HepG2 (cell line): ENCODE results near the gene ZNF285. TPM values are rescaled to one million over a fixed set of nuclear protein-coding genes. Genes with fewer than 3 reads are reported as not detected.

Experiments used
- BRD4 ChIP-seq: sonication (generic); formaldehyde crosslinking; IDR thresholded peaks from 2 replicates; pipeline ENCODE4 v1.4.0; 2020; ENCODE audit warnings: missing genetic modification reagents
- GFI1 ChIP-seq: sonication (generic); formaldehyde crosslinking; IDR thresholded peaks from 2 replicates; pipeline ENCODE4 v1.5.0; 2020; ENCODE audit warnings: missing genetic modification reagents, mild to moderate bottlenecking, borderline replicate concordance
- HIVEP1 ChIP-seq: sonication (generic); formaldehyde crosslinking; IDR thresholded peaks from 2 replicates; pipeline ENCODE4 v1.4.0; 2020; ENCODE audit warnings: mild to moderate bottlenecking, missing genetic modification reagents
- IKZF1 ChIP-seq: fragments of 450-650 bp; IDR thresholded peaks from 2 replicates; pipeline ENCODE4 v1.7.1; 2016
- ISL2 ChIP-seq: sonication (generic); formaldehyde crosslinking; IDR thresholded peaks from 2 replicates; pipeline ENCODE4 v1.5.0; 2020; ENCODE audit warnings: missing genetic modification reagents
- KDM5B ChIP-seq: sonication (generic); formaldehyde crosslinking; IDR thresholded peaks from 2 replicates; pipeline ENCODE4 v1.4.0; 2020; ENCODE audit warnings: missing genetic modification reagents, mild to moderate bottlenecking, borderline replicate concordance
- KMT2B ChIP-seq: IDR thresholded peaks from 2 replicates; pipeline ENCODE4 v1.6.1; 2016; ENCODE audit warnings: missing genetic modification reagents, missing compliant biosample characterization
- MIER2 ChIP-seq: IDR thresholded peaks from 2 replicates; pipeline ENCODE4 v1.6.1; 2016; ENCODE audit warnings: missing biosample characterization, missing genetic modification reagents
- NR2F2 ChIP-seq: IDR thresholded peaks from 2 replicates; pipeline ENCODE4 v1.6.1; 2012; ENCODE audit warnings: low read depth, inconsistent platforms, borderline replicate concordance
- SALL1 ChIP-seq: sonication (generic); formaldehyde crosslinking; IDR thresholded peaks from 2 replicates; pipeline ENCODE4 v1.8.0; 2022; ENCODE audit warnings: mild to moderate bottlenecking, missing genetic modification reagents
- SYNCRIP ChIP-seq: fragments of 200-400 bp; formaldehyde crosslinking; IDR thresholded peaks from 2 replicates; pipeline ENCODE4 v1.6.1; 2018; ENCODE audit warnings: mild to moderate bottlenecking, low read depth, low read length; ENCODE audit not compliant: insufficient read depth
- THAP11 ChIP-seq: IDR thresholded peaks from 2 replicates; pipeline ENCODE4 v1.6.1; 2016; ENCODE audit warnings: missing biosample characterization, missing genetic modification reagents
- ZBTB38 ChIP-seq: sonication (generic); formaldehyde crosslinking; IDR thresholded peaks from 2 replicates; pipeline ENCODE4 v1.5.1; 2020; ENCODE audit warnings: mild to moderate bottlenecking, missing genetic modification reagents
- ZBTB7B ChIP-seq: sonication (generic); formaldehyde crosslinking; IDR thresholded peaks from 2 replicates; pipeline ENCODE4 v1.4.0; 2020; ENCODE audit warnings: missing genetic modification reagents
- ZFY ChIP-seq: sonication (generic); formaldehyde crosslinking; IDR thresholded peaks from 2 replicates; pipeline ENCODE4 v1.4.0; 2020; ENCODE audit warnings: missing genetic modification reagents
- ZNF205 ChIP-seq: IDR thresholded peaks from 2 replicates; pipeline ENCODE4 v1.6.1; 2018; ENCODE audit warnings: missing biosample characterization, missing genetic modification reagents
- ZNF460 ChIP-seq: sonication (generic); formaldehyde crosslinking; IDR thresholded peaks from 2 replicates; pipeline ENCODE4 v1.5.1; 2020; ENCODE audit warnings: missing genetic modification reagents, mild to moderate bottlenecking, borderline replicate concordance
- ZNF501 ChIP-seq: sonication (generic); formaldehyde crosslinking; IDR thresholded peaks from 2 replicates; pipeline ENCODE4 v1.5.1; 2020; ENCODE audit warnings: mild to moderate bottlenecking, moderate library complexity, missing genetic modification reagents
- ZNF674 ChIP-seq: sonication (generic); formaldehyde crosslinking; IDR thresholded peaks from 2 replicates; pipeline ENCODE4 v1.5.0; 2020; ENCODE audit warnings: low read depth, mild to moderate bottlenecking, missing genetic modification reagents
- ZNF83 ChIP-seq: sonication (generic); formaldehyde crosslinking; IDR thresholded peaks from 2 replicates; pipeline ENCODE4 v1.4.0; 2020; ENCODE audit warnings: missing genetic modification reagents, mild to moderate bottlenecking, borderline replicate concordance
- polyA plus RNA-seq, 8 experiments: library from polyadenylated mRNA; depleted of rRNA in 3 of 8; stranded (reverse) in 7 of 8; unstranded in 1 of 8; fragments of >200 nt; fragmentation: Illumina TruSeq in 4 of 8; extraction: Trizol in 4 of 8; gene quantifications; 2 replicates each; pipeline versions ENCODE4 v1.2.1 to v1.2.3, GENCODE V29; 2011 to 2016; ENCODE audit warnings: low read depth in 4 of 8, missing spikeins in 1 of 8, mixed read lengths in 1 of 8; ENCODE audit not compliant: insufficient read depth in 1 of 8
- total RNA-seq, 5 experiments: library from RNA; depleted of rRNA; stranded (reverse); fragments of >200 nt; fragmentation: Illumina TruSeq; extraction: Trizol; gene quantifications; 2 replicates each; pipeline ENCODE4 v1.2.3, GENCODE V29; 2016; ENCODE audit warnings: low read depth in 1 of 5
- TF ChIP-seq, protein P1 (sequence below): sonication (generic); formaldehyde crosslinking; IDR thresholded peaks from 2 replicates; pipeline ENCODE4 v1.5.0; 2020; ENCODE audit warnings: missing genetic modification reagents, mild to moderate bottlenecking, borderline replicate concordance
- TF ChIP-seq, protein P2 (sequence below): sonication (generic); formaldehyde crosslinking; IDR thresholded peaks from 2 replicates; pipeline ENCODE4 v1.9.0; 2021; ENCODE audit warnings: mild to moderate bottlenecking, missing genetic modification reagents
- TF ChIP-seq, protein P3 (sequence below): sonication (generic); formaldehyde crosslinking; IDR thresholded peaks from 2 replicates; pipeline ENCODE4 v1.4.0; 2020; ENCODE audit warnings: missing genetic modification reagents

Gene ZNF285
- total and polyA plus RNA-seq, 2 of the 13 experiments (the other 11 are each of a cell fraction or from before 2014, with no cell fraction given), result 0.82 to 1.7 TPM

DNA sequence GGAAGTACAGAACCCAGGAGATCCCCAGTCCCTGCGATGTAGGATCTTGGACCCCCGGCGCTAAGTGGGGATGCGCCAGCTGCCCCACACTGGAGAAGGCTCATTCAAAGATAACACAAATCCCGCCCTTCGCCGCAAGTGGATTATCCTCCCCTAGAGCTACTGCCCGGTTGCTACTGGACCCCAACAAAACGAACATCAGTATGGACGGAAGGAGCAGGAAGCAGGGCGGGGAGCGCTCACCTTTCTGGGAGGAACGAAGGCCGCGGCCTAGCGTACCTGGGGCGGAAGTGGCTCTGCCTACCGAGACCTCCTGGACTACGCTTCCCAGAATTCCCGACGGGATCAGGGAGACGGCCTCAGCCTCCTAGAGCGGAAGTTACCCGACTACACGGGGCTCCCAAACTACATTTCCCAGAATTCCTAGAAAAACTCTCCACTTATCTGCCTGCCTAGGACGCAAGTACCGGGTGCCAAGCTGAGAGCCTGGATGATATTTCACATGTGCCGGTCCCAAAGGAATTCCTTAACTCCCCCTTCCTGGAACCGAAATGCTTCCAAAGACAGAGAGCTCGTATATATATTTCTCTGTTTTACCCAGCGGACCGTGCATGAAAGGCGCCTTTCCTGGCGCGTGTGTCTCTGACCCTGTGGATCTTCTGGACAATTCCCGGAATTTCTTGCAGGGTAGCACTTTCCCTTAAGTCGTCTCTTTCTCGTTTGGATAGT is 44.9 kb downstream of the ZNF285 start, which contains the start of gene ZNF112 (continued):
- TF ChIP-seq ZNF205, result peak; percentile 72; the same call in 1 of the 2 replicates
- TF ChIP-seq SYNCRIP, result no peak
- TF ChIP-seq THAP11 (CRISPR knock-in tag), result peak; percentile 100
- TF ChIP-seq ISL2 (CRISPR knock-in tag), result peak; percentile 63
- TF ChIP-seq ZNF83, result no peak
- TF ChIP-seq KDM5B (CRISPR knock-in tag), result peak; percentile 68; the same call in 1 of the 2 replicates
- TF ChIP-seq ZNF460 (CRISPR knock-in tag), result no peak
- peak; percentile 73 for TF ChIP-seq SALL1
- peak; percentile 37; the same call in 1 of the 2 replicates for TF ChIP-seq ZBTB7B (CRISPR knock-in tag)
- peak; percentile 52; the same call in 1 of the 2 replicates for TF ChIP-seq BRD4 (CRISPR knock-in tag)
- peak; percentile 55; the same call in 1 of the 2 replicates for TF ChIP-seq ZNF501 (CRISPR knock-in tag)
- TF ChIP-seq HIVEP1 (CRISPR knock-in tag), result no peak
- no peak for TF ChIP-seq ZNF674 (CRISPR knock-in tag)
- TF ChIP-seq ZBTB38 (CRISPR knock-in tag), result peak; percentile 45; the same call in 1 of the 2 replicates
- peak; percentile 32; the same call in 1 of the 2 replicates for TF ChIP-seq GFI1 (CRISPR knock-in tag)
- TF ChIP-seq, protein P1, sequence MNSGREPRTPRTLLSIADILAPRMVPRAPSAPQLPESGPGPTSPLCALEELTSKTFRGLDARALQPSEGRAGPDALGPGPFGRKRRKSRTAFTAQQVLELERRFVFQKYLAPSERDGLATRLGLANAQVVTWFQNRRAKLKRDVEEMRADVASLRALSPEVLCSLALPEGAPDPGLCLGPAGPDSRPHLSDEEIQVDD, result no peak
- TF ChIP-seq MIER2 (CRISPR knock-in tag), result 0 out of 2 replicates have a peak, but pooled peaks have one; percentile 17
- TF ChIP-seq, protein P2, sequence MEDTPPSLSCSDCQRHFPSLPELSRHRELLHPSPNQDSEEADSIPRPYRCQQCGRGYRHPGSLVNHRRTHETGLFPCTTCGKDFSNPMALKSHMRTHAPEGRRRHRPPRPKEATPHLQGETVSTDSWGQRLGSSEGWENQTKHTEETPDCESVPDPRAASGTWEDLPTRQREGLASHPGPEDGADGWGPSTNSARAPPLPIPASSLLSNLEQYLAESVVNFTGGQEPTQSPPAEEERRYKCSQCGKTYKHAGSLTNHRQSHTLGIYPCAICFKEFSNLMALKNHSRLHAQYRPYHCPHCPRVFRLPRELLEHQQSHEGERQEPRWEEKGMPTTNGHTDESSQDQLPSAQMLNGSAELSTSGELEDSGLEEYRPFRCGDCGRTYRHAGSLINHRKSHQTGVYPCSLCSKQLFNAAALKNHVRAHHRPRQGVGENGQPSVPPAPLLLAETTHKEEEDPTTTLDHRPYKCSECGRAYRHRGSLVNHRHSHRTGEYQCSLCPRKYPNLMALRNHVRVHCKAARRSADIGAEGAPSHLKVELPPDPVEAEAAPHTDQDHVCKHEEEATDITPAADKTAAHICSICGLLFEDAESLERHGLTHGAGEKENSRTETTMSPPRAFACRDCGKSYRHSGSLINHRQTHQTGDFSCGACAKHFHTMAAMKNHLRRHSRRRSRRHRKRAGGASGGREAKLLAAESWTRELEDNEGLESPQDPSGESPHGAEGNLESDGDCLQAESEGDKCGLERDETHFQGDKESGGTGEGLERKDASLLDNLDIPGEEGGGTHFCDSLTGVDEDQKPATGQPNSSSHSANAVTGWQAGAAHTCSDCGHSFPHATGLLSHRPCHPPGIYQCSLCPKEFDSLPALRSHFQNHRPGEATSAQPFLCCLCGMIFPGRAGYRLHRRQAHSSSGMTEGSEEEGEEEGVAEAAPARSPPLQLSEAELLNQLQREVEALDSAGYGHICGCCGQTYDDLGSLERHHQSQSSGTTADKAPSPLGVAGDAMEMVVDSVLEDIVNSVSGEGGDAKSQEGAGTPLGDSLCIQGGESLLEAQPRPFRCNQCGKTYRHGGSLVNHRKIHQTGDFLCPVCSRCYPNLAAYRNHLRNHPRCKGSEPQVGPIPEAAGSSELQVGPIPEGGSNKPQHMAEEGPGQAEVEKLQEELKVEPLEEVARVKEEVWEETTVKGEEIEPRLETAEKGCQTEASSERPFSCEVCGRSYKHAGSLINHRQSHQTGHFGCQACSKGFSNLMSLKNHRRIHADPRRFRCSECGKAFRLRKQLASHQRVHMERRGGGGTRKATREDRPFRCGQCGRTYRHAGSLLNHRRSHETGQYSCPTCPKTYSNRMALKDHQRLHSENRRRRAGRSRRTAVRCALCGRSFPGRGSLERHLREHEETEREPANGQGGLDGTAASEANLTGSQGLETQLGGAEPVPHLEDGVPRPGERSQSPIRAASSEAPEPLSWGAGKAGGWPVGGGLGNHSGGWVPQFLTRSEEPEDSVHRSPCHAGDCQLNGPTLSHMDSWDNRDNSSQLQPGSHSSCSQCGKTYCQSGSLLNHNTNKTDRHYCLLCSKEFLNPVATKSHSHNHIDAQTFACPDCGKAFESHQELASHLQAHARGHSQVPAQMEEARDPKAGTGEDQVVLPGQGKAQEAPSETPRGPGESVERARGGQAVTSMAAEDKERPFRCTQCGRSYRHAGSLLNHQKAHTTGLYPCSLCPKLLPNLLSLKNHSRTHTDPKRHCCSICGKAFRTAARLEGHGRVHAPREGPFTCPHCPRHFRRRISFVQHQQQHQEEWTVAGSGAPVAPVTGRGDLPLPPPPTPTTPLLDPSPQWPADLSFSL (CRISPR knock-in tag), result no peak
- TF ChIP-seq, protein P3, sequence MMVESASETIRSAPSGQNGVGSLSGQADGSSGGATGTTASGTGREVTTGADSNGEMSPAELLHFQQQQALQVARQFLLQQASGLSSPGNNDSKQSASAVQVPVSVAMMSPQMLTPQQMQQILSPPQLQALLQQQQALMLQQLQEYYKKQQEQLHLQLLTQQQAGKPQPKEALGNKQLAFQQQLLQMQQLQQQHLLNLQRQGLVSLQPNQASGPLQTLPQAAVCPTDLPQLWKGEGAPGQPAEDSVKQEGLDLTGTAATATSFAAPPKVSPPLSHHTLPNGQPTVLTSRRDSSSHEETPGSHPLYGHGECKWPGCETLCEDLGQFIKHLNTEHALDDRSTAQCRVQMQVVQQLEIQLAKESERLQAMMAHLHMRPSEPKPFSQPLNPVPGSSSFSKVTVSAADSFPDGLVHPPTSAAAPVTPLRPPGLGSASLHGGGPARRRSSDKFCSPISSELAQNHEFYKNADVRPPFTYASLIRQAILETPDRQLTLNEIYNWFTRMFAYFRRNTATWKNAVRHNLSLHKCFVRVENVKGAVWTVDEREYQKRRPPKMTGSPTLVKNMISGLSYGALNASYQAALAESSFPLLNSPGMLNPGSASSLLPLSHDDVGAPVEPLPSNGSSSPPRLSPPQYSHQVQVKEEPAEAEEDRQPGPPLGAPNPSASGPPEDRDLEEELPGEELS, result no peak
- peak; percentile 99 for TF ChIP-seq ZFY (CRISPR knock-in tag)
- TF ChIP-seq KMT2B, result peak; percentile 86
- no peak for TF ChIP-seq NR2F2
- no peak for TF ChIP-seq IKZF1
